Activated CD4-positive, alpha-beta T cell treated with anti-CD3 and anti-CD28 coated beads for 36 hours (primary cell): ENCODE data around the gene POU2AF1. TPM values are rescaled to one million over a fixed set of nuclear protein-coding genes. Genes with fewer than 3 reads are reported as not detected.
"Not testable (repeated sequence)": the region's sequence is repeated elsewhere in the genome, so short reads cannot be mapped to it uniquely, and the experiment has no call there.

Experiments used
- ATAC-seq: fragments of 200-7000 bp; cut with Tn5 transposase; one replicate; pipeline ENCODE4 v1.10.0; 2021; ENCODE audit warnings: mild to moderate bottlenecking, moderate library complexity
- CTCF ChIA-PET: fragments of 350-600 bp; sonication (Branson Sonifier 250); formaldehyde crosslinking; loops from one replicate; lab custom pipeline; 2021; ENCODE audit warnings: antibody characterized with exemption; lab: Charles Lee
- POLR2A ChIA-PET: fragments of 350-600 bp; sonication (Branson Sonifier 250); formaldehyde crosslinking; loops from one replicate; lab custom pipeline; 2021; ENCODE audit warnings: antibody characterized with exemption, inconsistent platforms; lab: Charles Lee
- DNase-seq: peaks from one replicate; pipeline ENCODE4 v3.0.0-alpha.2; 2020
- H3K27ac Mint-ChIP-seq: one replicate; pipeline ENCODE4 v1.8.0; 2021; ENCODE audit warnings: mixed read lengths
- H3K27me3 Mint-ChIP-seq: one replicate; pipeline ENCODE4 v1.8.0; 2021; ENCODE audit warnings: mixed read lengths
- H3K36me3 Mint-ChIP-seq: one replicate; pipeline ENCODE4 v1.8.0; 2021; ENCODE audit warnings: low read depth, mixed read lengths
- H3K4me1 Mint-ChIP-seq: one replicate; pipeline ENCODE4 v1.8.0; 2021; ENCODE audit warnings: mixed read lengths
- H3K4me3 Mint-ChIP-seq: one replicate; pipeline ENCODE4 v1.8.0; 2021; ENCODE audit warnings: mild to moderate bottlenecking, moderate library complexity, mixed read lengths
- H3K9me3 Mint-ChIP-seq: one replicate; pipeline ENCODE4 v1.8.0; 2021; ENCODE audit warnings: low read depth, mixed read lengths
- intact Hi-C, 2 experiments: fragments of 100-400 bp; cut with DNase I in 1 of 2; cut with micrococcal nuclease in 1 of 2; formaldehyde crosslinking; loops; one replicate each; pipeline versions ENCODE4 v1.14.2 to v1.15.1; 2022 to 2024; cut with DNase I, micrococcal nuclease
- total RNA-seq, 2 experiments: library from RNA; stranded (reverse); gene quantifications; one replicate each; pipeline ENCODE4 v1.2.3, GENCODE V29; 2021

The POU2AF1 gene
- total RNA-seq, 2 experiments from 2014 or later: 9.6 to 10.0 TPM

GRCh38 chr11:111325259-111325658, 53.8 kb downstream of the POU2AF1 start:
- ATAC-seq: no peak
- no peak overlapping the region for H3K27ac Mint-ChIP-seq
- ChIA-PET CTCF (interaction anchor here (0.7 to 1.0 kb wide), 2 partner anchors 43 to 104 kb away, joined by 3 to 4 read pairs; no protein-coding TSS in a partner anchor), POLR2A (no interaction called here)
- no peak for DNase-seq
- H3K9me3 Mint-ChIP-seq: no peaks in the 10 kb centered on the region
- no peaks in the 10 kb centered on the region for H3K4me1 Mint-ChIP-seq
- H3K36me3 Mint-ChIP-seq: no peaks in the 10 kb centered on the region
- H3K27me3 Mint-ChIP-seq: no peaks in the 10 kb centered on the region
- no peak overlapping the region for H3K4me3 Mint-ChIP-seq
- intact Hi-C loops: no loop called here

DNA sequence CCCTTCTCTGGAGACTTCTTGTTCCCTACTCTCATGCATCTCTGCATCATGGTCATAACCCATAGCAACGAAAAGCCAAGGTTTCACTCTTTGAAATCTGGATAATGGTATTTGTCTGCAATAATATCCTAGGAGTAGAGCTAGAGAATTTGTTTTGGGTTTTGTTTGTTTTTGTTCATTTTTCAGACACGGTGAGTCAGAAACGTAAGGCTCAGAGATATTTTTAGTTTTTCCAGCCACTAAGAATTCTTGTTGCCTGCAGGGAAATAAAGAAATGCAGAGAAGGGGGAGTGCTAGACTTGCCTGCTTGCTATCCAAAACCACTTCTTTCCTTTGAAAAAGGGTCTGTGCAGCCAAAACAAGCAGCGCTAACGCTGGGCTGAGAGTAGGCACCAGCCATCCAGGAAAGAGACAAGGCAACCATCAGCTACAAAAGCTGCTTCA, 54.8 kb downstream of the POU2AF1 start:
- H3K9me3 Mint-ChIP-seq: no peaks in the 10 kb centered on the region
- no peak overlapping the region for H3K4me3 Mint-ChIP-seq
- H3K27ac Mint-ChIP-seq: no peak overlapping the region
- CTCF ChIA-PET: no interaction called here
- POLR2A ChIA-PET: no interaction called here
- H3K27me3 Mint-ChIP-seq: no peaks in the 10 kb centered on the region
- DNase-seq (no peak), ATAC-seq (no peak)
- H3K4me1 Mint-ChIP-seq: no peaks in the 10 kb centered on the region
- intact Hi-C loops: no loop called here
- H3K36me3 Mint-ChIP-seq: no peaks in the 10 kb centered on the region

- Mint-ChIP-seq H3K27ac (no peak overlapping the region), H3K9me3 (no peaks in the 10 kb centered on the region), H3K27me3 (no peaks in the 10 kb centered on the region), H3K4me1 (no peaks in the 10 kb centered on the region), H3K4me3 (no peak overlapping the region), H3K36me3 (no peaks in the 10 kb centered on the region)
- no peak for DNase-seq
- no peak for ATAC-seq
- ChIA-PET POLR2A (no interaction called here), CTCF (no interaction called here)
- intact Hi-C loops: no loop called here
Observed at GRCh38 chr11:111322534-111322933, 56.5 kb downstream of the POU2AF1 start.

GRCh38 chr11:111320728-111321568, 58.1 kb downstream of the POU2AF1 start:
- H3K9me3 Mint-ChIP-seq: no peaks in the 10 kb centered on the region
- no peak for ATAC-seq
- no peak overlapping the region for H3K4me3 Mint-ChIP-seq
- H3K36me3 Mint-ChIP-seq: no peaks in the 10 kb centered on the region
- intact Hi-C loops: no loop called here
- CTCF ChIA-PET: no interaction called here
- no peak overlapping the region for H3K27ac Mint-ChIP-seq
- no peaks in the 10 kb centered on the region for H3K4me1 Mint-ChIP-seq
- H3K27me3 Mint-ChIP-seq: peaks cover 2% of the 10 kb centered on the region
- POLR2A ChIA-PET: no interaction called here
- DNase-seq: no peak

DNA sequence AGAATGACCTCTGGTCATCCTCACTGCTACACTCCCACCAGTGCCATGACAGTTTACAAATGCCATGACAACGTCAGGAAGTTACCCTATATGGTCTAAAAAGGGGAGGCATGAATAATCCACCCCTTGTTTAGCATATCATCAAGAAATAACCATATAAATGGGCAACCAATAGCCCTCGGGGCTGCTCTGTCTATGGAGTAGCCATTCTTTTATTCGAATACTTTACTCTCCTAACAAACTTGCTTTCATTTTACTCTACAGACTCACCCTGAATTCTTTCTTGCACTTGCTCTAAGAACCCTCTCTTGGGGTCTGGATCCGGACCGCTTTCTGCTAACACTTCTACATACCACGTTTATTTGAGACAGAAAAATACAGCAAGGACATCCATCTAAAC, 58.9 kb downstream of the POU2AF1 start:
- H3K4me1 Mint-ChIP-seq, H3K36me3 Mint-ChIP-seq, DNase-seq, H3K4me3 Mint-ChIP-seq, intact Hi-C loops, ATAC-seq, POLR2A ChIA-PET, CTCF ChIA-PET, H3K27me3 Mint-ChIP-seq, H3K9me3 Mint-ChIP-seq, H3K27ac Mint-ChIP-seq: not testable (repeated sequence)

DNA sequence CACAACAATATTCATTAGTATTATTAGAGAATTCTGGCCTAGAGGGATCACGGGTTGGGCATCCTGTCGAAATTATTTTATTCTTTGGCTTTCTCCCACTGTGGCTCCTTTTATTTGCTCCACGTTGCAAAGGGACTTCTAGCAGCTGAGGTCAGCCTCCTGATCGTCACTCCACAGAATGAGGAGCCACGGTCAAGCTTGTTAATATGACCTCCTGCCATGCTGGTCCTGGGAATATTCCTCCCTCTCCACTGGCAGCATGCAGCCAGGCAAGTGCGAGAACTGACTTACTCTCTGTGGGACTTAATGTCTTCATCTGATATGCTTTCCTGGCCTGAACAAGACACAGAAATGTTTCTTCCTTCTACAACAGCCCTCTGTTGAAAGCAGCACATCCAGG, 59.8 kb downstream of the POU2AF1 start:
- H3K27me3 Mint-ChIP-seq: peaks cover 4% of the 10 kb centered on the region
- intact Hi-C loops: no loop called here
- H3K4me1 Mint-ChIP-seq: no peaks in the 10 kb centered on the region
- ChIA-PET POLR2A (no interaction called here), CTCF (no interaction called here)
- H3K27ac Mint-ChIP-seq: no peak overlapping the region
- DNase-seq (no peak), ATAC-seq (no peak)
- H3K9me3 Mint-ChIP-seq: no peaks in the 10 kb centered on the region
- H3K36me3 Mint-ChIP-seq: no peaks in the 10 kb centered on the region
- H3K4me3 Mint-ChIP-seq: no peak overlapping the region

GRCh38 chr11:111312076-111312475, 67.0 kb downstream of the POU2AF1 start:
- intact Hi-C loops: no loop called here
- POLR2A ChIA-PET: interaction anchor here (0.6 kb wide), 1 partner anchor 13 kb away, joined by 3 read pairs; no protein-coding TSS in a partner anchor
- H3K36me3 Mint-ChIP-seq: no peaks in the 10 kb centered on the region
- no peak overlapping the region for H3K27ac Mint-ChIP-seq
- CTCF ChIA-PET: interaction anchor here (0.6 to 1.1 kb wide), 2 partner anchors 29 to 685 kb away, joined by 3 to 4 read pairs; no protein-coding TSS in a partner anchor
- DNase-seq (no peak), ATAC-seq (no peak)
- H3K9me3 Mint-ChIP-seq: no peaks in the 10 kb centered on the region
- peaks cover 16% of the 10 kb centered on the region for H3K27me3 Mint-ChIP-seq
- H3K4me1 Mint-ChIP-seq: no peaks in the 10 kb centered on the region
- H3K4me3 Mint-ChIP-seq: no peak overlapping the region

GRCh38 chr11:111310723-111311122, 68.4 kb downstream of the POU2AF1 start:
- H3K9me3 Mint-ChIP-seq: no peaks in the 10 kb centered on the region
- intact Hi-C loops: no loop called here
- CTCF ChIA-PET: no interaction called here

GRCh38 chr11:111310088-111310487, 69.0 kb downstream of the POU2AF1 start:
- Mint-ChIP-seq H3K4me3 (no peak overlapping the region), H3K27me3 (peaks cover 30% of the 10 kb centered on the region), H3K36me3 (no peaks in the 10 kb centered on the region), H3K9me3 (no peaks in the 10 kb centered on the region), H3K27ac (no peak overlapping the region), H3K4me1 (no peaks in the 10 kb centered on the region)
- ChIA-PET POLR2A (no interaction called here), CTCF (no interaction called here)
- no peak for ATAC-seq
- DNase-seq: no peak
- intact Hi-C loops: no loop called here

More at GRCh38 chr11:111310723-111311122, 68.4 kb downstream of the POU2AF1 start:
- POLR2A ChIA-PET: no interaction called here
- Mint-ChIP-seq H3K4me3 (no peak overlapping the region), H3K27me3 (peaks cover 26% of the 10 kb centered on the region), H3K4me1 (no peaks in the 10 kb centered on the region), H3K36me3 (no peaks in the 10 kb centered on the region), H3K27ac (no peak overlapping the region)
- ATAC-seq (no peak), DNase-seq (no peak)

DNA sequence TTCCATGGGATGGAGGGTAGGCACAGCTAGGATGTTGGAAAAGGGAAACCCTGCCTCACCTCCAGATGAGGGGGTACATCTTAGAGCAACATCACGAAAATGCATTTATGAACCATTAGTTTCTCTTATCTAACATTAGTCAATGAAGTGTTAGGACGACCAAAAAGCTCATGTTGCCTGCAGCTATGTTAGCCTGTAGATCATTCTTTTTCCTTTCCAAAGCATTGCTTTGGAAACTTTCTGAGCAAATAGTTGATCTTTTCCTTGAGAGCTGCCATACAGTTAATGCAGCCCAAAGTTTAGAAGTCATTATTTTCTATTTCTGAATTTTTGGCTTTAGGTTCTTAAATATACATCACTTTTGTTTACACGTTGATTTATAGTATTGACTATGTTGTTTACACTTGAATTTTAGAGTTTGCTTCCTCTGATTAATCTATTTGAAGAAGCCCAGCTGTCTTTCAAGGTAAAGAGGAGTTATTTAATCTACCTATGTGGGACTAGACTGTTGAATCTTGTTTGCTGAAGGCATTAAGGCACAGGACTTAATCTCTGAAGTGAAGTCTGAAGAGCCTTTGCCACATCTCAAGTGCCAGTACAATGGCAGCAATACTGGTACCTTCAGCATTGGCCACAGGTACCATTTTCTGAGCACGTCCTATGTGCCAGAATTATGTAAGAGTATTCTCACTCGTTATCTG, 69.7 kb downstream of the POU2AF1 start:
- Mint-ChIP-seq H3K36me3 (no peaks in the 10 kb centered on the region), H3K4me1 (no peaks in the 10 kb centered on the region), H3K27me3 (peaks cover 33% of the 10 kb centered on the region), H3K9me3 (no peaks in the 10 kb centered on the region), H3K4me3 (no peak overlapping the region), H3K27ac (no peak overlapping the region)
- CTCF ChIA-PET: no interaction called here
- ATAC-seq: no peak
- intact Hi-C loops: no loop called here
- POLR2A ChIA-PET: interaction anchor here (0.6 kb wide), 1 partner anchor 24 kb away, joined by 3 read pairs; no protein-coding TSS in a partner anchor
- DNase-seq: no peak

GRCh38 chr11:111308140-111308539, 70.9 kb downstream of the POU2AF1 start:
- intact Hi-C loops: no loop called here

More at GRCh38 chr11:111308140-111308539, 70.9 kb downstream of the POU2AF1 start:
- Mint-ChIP-seq H3K36me3 (no peaks in the 10 kb centered on the region), H3K4me1 (no peaks in the 10 kb centered on the region), H3K9me3 (no peaks in the 10 kb centered on the region), H3K27ac (no peak overlapping the region), H3K27me3 (peaks cover 27% of the 10 kb centered on the region), H3K4me3 (no peak overlapping the region)
- ChIA-PET CTCF (interaction anchor here (1.0 kb wide), 1 partner anchor 25 kb away, joined by 3 read pairs; no protein-coding TSS in a partner anchor), POLR2A (no interaction called here)
- DNase-seq (no peak), ATAC-seq (no peak)
